HCT116 (cell line): ENCODE data around the gene ATP10B. TPM values are rescaled to one million over a fixed set of nuclear protein-coding genes. Genes with fewer than 3 reads are reported as not detected.

Source experiments
- ATAC-seq: fragments of 200-7000 bp; cut with Tn5 transposase; 2 replicates; pipeline ENCODE4 v1.9.1; 2020; ENCODE audit warnings: mild to moderate bottlenecking, moderate library complexity
- BruUV-seq: library from RNA; stranded (reverse); fragments of 400-500 nt; replicated peaks from 2 replicates; lab custom pipeline; 2021; lab: Mats Ljungman, UMichigan
- CTCF ChIA-PET: fragments of 300-600 bp; sonication (Branson Sonifier 250); formaldehyde crosslinking; loops from one replicate; lab custom pipeline; 2021; ENCODE audit warnings: antibody characterized with exemption; lab: Charles Lee
- POLR2A ChIA-PET: fragments of 300-600, 350-600 bp; sonication (Branson Sonifier 250); formaldehyde crosslinking; loops from one replicate; lab custom pipeline; 2021; ENCODE audit warnings: antibody characterized with exemption; lab: Charles Lee
- RAD21 ChIA-PET, 2 experiments: fragments of 300-600 bp; sonication (Branson Sonifier 250); formaldehyde crosslinking; loops; one replicate each; lab custom pipeline; 2023; ENCODE audit warnings: low total read pairs in 2 of 2; ENCODE audit not compliant: uncharacterized antibody in 2 of 2, unreplicated experiment in 2 of 2, low non-redundant PET in 1 of 2; lab: Charles Lee
- DNase-seq: peaks from one replicate; pipeline ENCODE4 v3.0.0-alpha.2; 2010; ENCODE audit warnings: low read depth, low spot score
- H2AFZ ChIP-seq: fragments of 200-600 bp; shearing (Covaris generic), sonication (generic); 2 replicates; pipeline ENCODE4 v1.6.1; 2017; ENCODE audit warnings: low read depth, mixed run types, mixed read lengths, antibody characterized with exemption, low read length; ENCODE audit not compliant: poor library complexity, severe bottlenecking
- H3K27ac ChIP-seq: 2 replicates; pipeline ENCODE4 v1.5.1; 2012; ENCODE audit warnings: low read depth, low read length
- H3K27me3 ChIP-seq: fragments of 200-600 bp; sonication (generic); 2 replicates; pipeline ENCODE4 v1.6.1; 2016; ENCODE audit warnings: mixed run types, low read length, mixed read lengths; ENCODE audit not compliant: insufficient read depth
- H3K36me3 ChIP-seq, 2 experiments: fragments of 200-500 bp in 1 of 2; fragments of 200-600 bp in 1 of 2; sonication (Bioruptor generic) in 1 of 2; sonication (generic) in 1 of 2; 2 replicates each; pipeline versions ENCODE4 v1.5.1 to v1.6.1; 2014 to 2016; ENCODE audit warnings: low read length in 2 of 2, inconsistent platforms in 1 of 2, mixed read lengths in 1 of 2, mixed run types in 1 of 2; ENCODE audit not compliant: insufficient read depth in 2 of 2, control insufficient read depth in 1 of 2
- H3K4me1 ChIP-seq, 2 experiments: fragments of 200-600 bp in 1 of 2; sonication (generic) in 1 of 2; 2 replicates each; pipeline versions ENCODE4 v1.5.1 to v1.6.1; 2012 to 2017; ENCODE audit warnings: low read length in 2 of 2, inconsistent platforms in 1 of 2, mild to moderate bottlenecking in 1 of 2, mixed read lengths in 1 of 2, mixed run types in 1 of 2, moderate library complexity in 1 of 2; ENCODE audit not compliant: insufficient read depth in 2 of 2, control insufficient read depth in 1 of 2
- H3K4me2 ChIP-seq: fragments of 200-600 bp; sonication (generic); 2 replicates; pipeline ENCODE4 v1.6.1; 2017; ENCODE audit warnings: mixed run types, low read length, mixed read lengths
- H3K4me3 ChIP-seq, 2 experiments: fragments of 200-600 bp in 1 of 2; sonication (generic) in 1 of 2; replicated peaks in 1 of 2; 2 replicates each; pipeline ENCODE4 v1.5.1; 2011 to 2016; ENCODE audit warnings: low read length in 2 of 2, control low read depth in 1 of 2, low read depth in 1 of 2, mild to moderate bottlenecking in 1 of 2, mixed read lengths in 1 of 2, mixed run types in 1 of 2
- H3K79me2 ChIP-seq: fragments of 200-600 bp; sonication (generic); 2 replicates; pipeline ENCODE4 v1.6.1; 2017; ENCODE audit warnings: mild to moderate bottlenecking, mixed run types, low read length, moderate library complexity, mixed read lengths; ENCODE audit not compliant: insufficient read depth
- H3K9ac ChIP-seq: fragments of 200-600 bp; sonication (generic); 2 replicates; pipeline ENCODE4 v1.6.1; 2016; ENCODE audit warnings: low read length, mixed read lengths
- H3K9me2 ChIP-seq: fragments of 200-600 bp; sonication (generic), shearing (Covaris generic); 2 replicates; pipeline ENCODE4 v1.6.1; 2017; ENCODE audit warnings: mixed run types, mild to moderate bottlenecking, moderate library complexity; ENCODE audit not compliant: insufficient read depth
- H3K9me3 ChIP-seq, 2 experiments: fragments of 200-500 bp in 1 of 2; fragments of 200-600 bp in 1 of 2; sonication (Bioruptor generic) in 1 of 2; sonication (generic) in 1 of 2; 2 replicates each; pipeline ENCODE4 v1.6.1; 2014 to 2017; ENCODE audit warnings: low read length in 2 of 2, mixed read lengths in 2 of 2, inconsistent platforms in 1 of 2, low read depth in 1 of 2, mild to moderate bottlenecking in 1 of 2, mixed run types in 1 of 2, moderate library complexity in 1 of 2; ENCODE audit not compliant: control insufficient read depth in 1 of 2, insufficient read depth in 1 of 2
- H4K20me1 ChIP-seq: fragments of 200-600 bp; sonication (generic), shearing (Covaris generic); 2 replicates; pipeline ENCODE4 v1.6.1; 2017; ENCODE audit warnings: mixed run types, mild to moderate bottlenecking, moderate library complexity; ENCODE audit not compliant: insufficient read depth
- ATF3 ChIP-seq: IDR thresholded peaks from 2 replicates; pipeline ENCODE4 v1.6.1; 2012
- CBX3 ChIP-seq: IDR thresholded peaks from 2 replicates; pipeline ENCODE4 v1.6.1; 2012; ENCODE audit warnings: low read depth
- CEBPB ChIP-seq: IDR thresholded peaks from 2 replicates; pipeline ENCODE4 v1.6.1; 2012; ENCODE audit warnings: low read depth
- EGR1 ChIP-seq: IDR thresholded peaks from 2 replicates; pipeline ENCODE4 v1.6.1; 2012; ENCODE audit warnings: low read depth
- ELF1 ChIP-seq: IDR thresholded peaks from 2 replicates; pipeline ENCODE4 v1.6.1; 2012; ENCODE audit warnings: low read depth, borderline replicate concordance
- EZH2 ChIP-seq: fragments of 200-600 bp; sonication (generic); IDR thresholded peaks from 2 replicates; pipeline ENCODE4 v1.6.1; 2017; ENCODE audit warnings: antibody characterized with exemption, mixed run types
- EZH2phosphoT487 ChIP-seq: fragments of 200-600 bp; IDR thresholded peaks from 2 replicates; pipeline ENCODE4 v1.6.1; 2018; ENCODE audit warnings: antibody characterized with exemption, borderline replicate concordance
- FOSL1 ChIP-seq: IDR thresholded peaks from 2 replicates; pipeline ENCODE4 v1.6.1; 2012; ENCODE audit warnings: low read depth
- JUND ChIP-seq: IDR thresholded peaks from 2 replicates; pipeline ENCODE4 v1.6.1; 2012
- POLR2A ChIP-seq: IDR thresholded peaks from 2 replicates; pipeline ENCODE4 v1.7.0; 2011; ENCODE audit warnings: borderline replicate concordance; ENCODE audit not compliant: insufficient read depth, insufficient read length; ENCODE audit errors: extremely low read depth
- POLR2AphosphoS5 ChIP-seq: IDR thresholded peaks from 2 replicates; pipeline ENCODE4 v1.6.1; 2011; ENCODE audit warnings: mild to moderate bottlenecking, low read depth, low read length, moderate library complexity
- RAD21 ChIP-seq: IDR thresholded peaks from 2 replicates; pipeline ENCODE4 v1.6.1; 2012; ENCODE audit warnings: low read depth, mild to moderate bottlenecking
- REST ChIP-seq: IDR thresholded peaks from 2 replicates; pipeline ENCODE4 v1.6.1; 2012; ENCODE audit warnings: low read depth
- SP1 ChIP-seq: IDR thresholded peaks from 2 replicates; pipeline ENCODE4 v1.6.1; 2012; ENCODE audit warnings: low read depth
- SRF ChIP-seq: IDR thresholded peaks from 2 replicates; pipeline ENCODE4 v1.6.1; 2012; ENCODE audit warnings: low read depth
- TCF7L2 ChIP-seq: IDR thresholded peaks from 2 replicates; pipeline ENCODE4 v1.7.0; 2011; ENCODE audit warnings: borderline replicate concordance, inconsistent platforms; ENCODE audit not compliant: insufficient read depth, insufficient read length; ENCODE audit errors: extremely low read depth
- ZFX ChIP-seq: fragments of 450-650 bp; IDR thresholded peaks from 2 replicates; pipeline ENCODE4 v1.6.1; 2017
- ZNF274 ChIP-seq: fragments of 200-500 bp; sonication (Bioruptor generic); IDR thresholded peaks from 2 replicates; pipeline ENCODE4 v1.6.1; 2014; ENCODE audit warnings: mild to moderate bottlenecking, low read depth, low read length, inconsistent platforms
- intact Hi-C: fragments of 100-400 bp; cut with micrococcal nuclease; formaldehyde crosslinking; loops from 2 replicates; pipeline ENCODE4 v1.10.0; 2022
- total RNA-seq: library from RNA; stranded (reverse); gene quantifications from one replicate; pipeline ENCODE4 v1.2.1, GENCODE V29; 2021; ENCODE audit not compliant: unreplicated experiment

Gene ATP10B
- total RNA-seq, 1 experiment from 2014 or later = 0.07 TPM

GRCh38 chr5:160726721-160727120 is 125.3 kb downstream of the ATP10B start:
- ChIA-PET CTCF (no interaction called here), RAD21 (no interaction called here), POLR2A (no interaction called here)
- no peaks in the 10 kb centered on the region for H3K36me3 ChIP-seq
- no TSS peak for BruUV-seq
- H4K20me1 ChIP-seq = no peaks in the 10 kb centered on the region
- H3K79me2 ChIP-seq = no peaks in the 10 kb centered on the region
- no peak overlapping the region for H3K27ac ChIP-seq
- H3K9me3 ChIP-seq = no peaks in the 10 kb centered on the region
- no peaks in the 10 kb centered on the region for H3K4me1 ChIP-seq
- no peak overlapping the region for H3K9ac ChIP-seq
- intact Hi-C loops = no loop called here
- H2AFZ ChIP-seq = no peak overlapping the region
- DNase-seq (no peak), ATAC-seq (no peak)
- no peak overlapping the region for H3K4me2 ChIP-seq
- TF ChIP-seq EZH2 (no peak), RAD21 (no peak), SRF (no peak), ZNF274 (no peak), SP1 (no peak), ZFX (no peak), ELF1 (no peak), FOSL1 (no peak), POLR2A (no peak), EZH2phosphoT487 (no peak), ATF3 (no peak), CEBPB (no peak), TCF7L2 (no peak)
- no peaks in the 10 kb centered on the region for H3K27me3 ChIP-seq
- H3K9me2 ChIP-seq = no peaks in the 10 kb centered on the region
- no peak overlapping the region for H3K4me3 ChIP-seq

GRCh38 chr5:160720822-160721221 is 131.2 kb downstream of the ATP10B start:
- ChIA-PET POLR2A (no interaction called here), RAD21 (no interaction called here), CTCF (no interaction called here)
- H3K27ac ChIP-seq = no peak overlapping the region
- no peaks in the 10 kb centered on the region for H4K20me1 ChIP-seq
- no peaks in the 10 kb centered on the region for H3K9me3 ChIP-seq
- no peak overlapping the region for H2AFZ ChIP-seq
- intact Hi-C loops = no loop called here
- H3K9me2 ChIP-seq = no peaks in the 10 kb centered on the region
- H3K79me2 ChIP-seq = no peaks in the 10 kb centered on the region
- BruUV-seq = no TSS peak
- H3K36me3 ChIP-seq = no peaks in the 10 kb centered on the region
- no peaks in the 10 kb centered on the region for H3K4me1 ChIP-seq
- ATAC-seq (no peak), DNase-seq (no peak)
- H3K4me3 ChIP-seq = no peak overlapping the region
- no peak overlapping the region for H3K9ac ChIP-seq
- H3K27me3 ChIP-seq = no peaks in the 10 kb centered on the region
- no peak overlapping the region for H3K4me2 ChIP-seq
- TF ChIP-seq EZH2phosphoT487 = no peak
- no peak for TF ChIP-seq EZH2
- no peak for TF ChIP-seq ATF3
- TF ChIP-seq ZFX = no peak
- TF ChIP-seq POLR2A = no peak
- TF ChIP-seq REST = no peak
- no peak for TF ChIP-seq TCF7L2
- TF ChIP-seq JUND = no peak
- no peak for TF ChIP-seq POLR2AphosphoS5
- no peak for TF ChIP-seq CBX3
- TF ChIP-seq ELF1 = no peak
- TF ChIP-seq EGR1 = no peak
